GM18519 (cell line): ENCODE data around the gene F8.
"Not testable (repeated sequence)": the region's sequence is repeated elsewhere in the genome, so short reads cannot be mapped to it uniquely, and the experiment has no call there.

Experiments used
- ATAC-seq: cut with Tn5 transposase; IDR thresholded peaks from one replicate; pipeline ENCODE4 v1.9.1; 2021; ENCODE audit warnings: mild to moderate bottlenecking, moderate library complexity; ENCODE audit not compliant: unreplicated experiment, low FRiP score

The F8 gene

DNA sequence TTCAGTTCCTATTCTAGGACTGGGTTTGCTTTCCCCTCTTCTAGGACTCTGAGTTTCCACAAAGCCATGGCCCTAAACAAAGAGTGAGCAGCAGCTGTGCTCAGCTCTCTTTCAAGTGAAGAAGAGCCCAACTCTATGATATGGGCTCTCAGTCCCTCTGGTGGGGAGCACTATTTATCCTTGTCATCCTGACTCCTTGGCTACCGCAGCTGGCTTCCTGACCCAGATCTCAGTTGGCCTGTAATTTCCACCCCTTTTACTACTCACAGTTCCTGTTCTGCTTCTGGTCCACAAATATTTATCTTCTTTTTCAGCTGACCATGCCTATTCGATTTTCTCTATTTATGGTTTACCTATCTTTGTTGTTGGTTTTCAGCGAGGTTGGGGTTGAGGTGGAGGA, 33.8 kb downstream of the F8 start:
- ATAC-seq, result no peak

DNA sequence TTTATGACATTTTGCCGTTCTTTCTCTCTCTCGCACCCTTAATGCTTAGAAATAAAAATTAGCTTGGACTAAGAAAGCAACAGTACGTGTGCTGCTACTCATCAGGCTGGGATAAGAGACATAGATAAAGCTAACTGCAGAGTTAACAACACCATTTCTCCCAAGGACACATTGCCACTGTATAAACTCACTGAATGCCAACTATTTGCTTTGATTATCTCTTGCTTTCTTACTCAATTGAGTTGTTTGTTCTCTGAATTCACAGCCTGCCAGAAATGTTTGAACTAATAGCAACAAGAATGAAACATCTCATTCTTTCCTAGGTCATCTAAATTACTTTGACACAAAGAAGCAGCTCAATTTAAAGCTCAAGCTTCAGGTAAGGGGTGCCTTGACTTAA, 34.6 kb downstream of the F8 start:
- no peak for ATAC-seq

DNA sequence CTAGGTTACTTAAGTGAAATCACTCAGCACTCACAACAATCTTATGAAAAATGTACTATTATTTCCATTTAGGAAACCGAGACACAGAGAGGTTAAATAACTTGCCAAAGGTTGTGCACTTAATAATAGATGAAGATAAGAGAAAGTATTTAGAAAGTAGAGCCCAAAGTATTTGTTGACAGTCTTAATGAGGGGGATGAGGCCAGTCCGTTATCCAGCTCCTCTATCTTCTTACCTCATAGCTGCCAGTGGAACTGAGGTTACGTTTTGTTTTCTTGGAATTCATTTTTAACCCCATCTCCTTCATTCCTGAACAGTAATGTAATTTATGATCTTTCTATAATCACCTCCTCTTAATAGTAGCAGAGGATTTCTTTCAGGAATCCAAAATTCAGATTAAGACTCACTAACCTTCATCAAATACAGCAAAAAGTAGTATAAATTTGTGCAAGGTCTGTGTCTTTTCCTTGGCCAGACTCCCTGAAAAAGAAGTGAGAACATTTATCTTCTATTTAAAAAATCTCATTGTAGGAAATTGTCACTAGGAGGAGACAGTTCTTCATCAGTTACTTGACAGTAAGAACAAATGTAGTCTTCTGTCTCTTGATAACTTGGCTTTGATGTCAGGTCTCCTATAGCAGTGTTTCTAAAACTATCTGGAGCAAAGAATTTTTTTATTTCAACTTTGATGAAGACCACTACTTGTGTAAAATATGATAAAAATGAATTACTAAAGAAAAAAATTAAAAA, 35.5 kb downstream of the F8 start:
- ATAC-seq, result no peak

DNA sequence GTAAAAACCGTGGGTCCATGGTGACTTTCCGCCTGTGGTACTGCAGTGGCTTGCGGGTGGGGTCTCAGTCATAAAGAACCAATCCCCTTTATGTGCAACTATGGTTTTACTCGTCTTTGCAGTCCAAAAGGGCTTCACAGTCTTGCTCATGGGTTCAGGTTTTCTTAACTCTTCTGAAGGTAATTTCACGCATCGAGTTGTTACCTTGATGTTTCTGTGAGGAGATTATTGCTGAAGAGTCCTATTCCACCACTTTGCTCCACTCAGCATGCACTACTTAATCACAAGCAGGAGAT, 41.5 kb downstream of the F8 start:
- ATAC-seq, result no peak

DNA sequence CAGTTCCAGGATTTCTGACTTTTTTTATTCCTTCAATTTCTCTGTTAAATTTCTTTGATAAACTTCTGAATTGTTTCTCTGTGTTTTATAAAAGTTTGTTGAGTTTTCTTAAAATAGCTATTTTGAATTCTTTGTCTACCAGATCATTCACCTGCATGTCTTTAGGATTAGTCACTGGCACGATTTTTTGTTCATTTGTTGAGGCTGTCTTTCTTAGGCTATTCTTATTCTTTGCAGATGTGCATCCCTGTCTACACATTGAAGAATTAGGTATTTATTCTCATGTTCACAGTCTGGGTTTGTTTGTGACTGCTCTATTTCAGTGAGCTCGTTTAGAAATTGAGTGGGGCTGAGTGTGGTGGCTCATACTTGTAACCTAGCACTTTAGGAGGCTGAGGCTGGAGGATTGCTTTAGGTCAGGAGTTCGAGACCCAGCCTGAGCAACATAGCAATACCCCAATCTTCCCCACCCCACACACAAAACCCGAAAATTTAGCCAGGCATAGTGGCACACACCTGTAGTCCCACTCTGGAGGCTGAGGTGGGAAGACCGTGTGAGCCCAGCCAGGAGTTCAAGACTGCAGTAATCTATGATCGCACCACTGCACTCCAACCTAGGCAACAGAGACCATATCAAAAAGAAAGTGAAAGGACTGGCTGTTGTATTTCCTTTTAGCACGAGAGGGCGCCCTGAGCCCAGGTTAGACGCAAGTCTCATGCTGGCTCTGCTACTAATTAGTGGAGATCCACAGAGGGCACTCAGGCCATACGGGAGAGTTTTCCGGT, 42.0 kb downstream of the F8 start:
- peak; percentile 68 for ATAC-seq

DNA sequence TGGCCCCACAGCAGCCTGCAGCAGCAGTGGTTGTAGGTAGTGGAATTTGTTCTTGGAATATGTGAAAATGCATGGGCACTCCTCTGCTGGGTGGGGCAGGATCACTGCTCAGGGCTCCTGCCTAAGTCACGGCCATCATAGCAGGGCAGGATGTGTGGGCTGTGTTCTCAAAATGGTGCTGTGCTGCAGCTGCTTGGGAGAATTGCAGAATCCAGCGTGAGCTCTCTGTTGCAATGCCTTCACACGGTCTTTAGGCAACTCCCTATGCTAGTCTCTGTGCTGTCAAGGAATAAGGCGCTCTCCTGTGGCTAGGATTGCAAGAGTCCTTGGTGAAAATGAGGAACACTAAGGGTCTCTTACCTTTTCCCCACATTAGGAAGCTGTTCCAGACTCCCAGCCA, 42.9 kb downstream of the F8 start:
- no peak for ATAC-seq

GRCh38 chrX:154968353-154968752, 54.2 kb downstream of the F8 start:
- ATAC-seq, result no peak

DNA sequence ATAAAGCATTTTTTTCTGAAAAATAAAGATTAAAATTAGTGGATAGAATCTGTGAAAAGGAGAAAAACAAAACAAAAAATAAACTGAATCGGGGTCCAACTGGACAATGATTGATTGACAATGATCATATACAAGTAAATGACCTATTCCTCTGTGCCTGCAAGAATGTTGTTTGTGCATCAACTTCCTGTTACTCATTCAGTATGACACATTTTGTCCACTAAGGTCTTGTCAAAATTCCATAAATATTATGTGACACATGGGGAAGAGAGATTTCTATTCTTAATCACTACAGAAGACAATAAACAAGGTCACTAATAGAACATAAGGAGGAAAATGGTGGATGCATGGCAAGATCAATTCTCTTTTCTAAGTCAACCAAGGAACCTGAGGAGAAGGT, 54.9 kb downstream of the F8 start:
- ATAC-seq, result no peak

- ATAC-seq, result no peak
Measured at GRCh38 chrX:154961947-154962346, 60.6 kb downstream of the F8 start.

DNA sequence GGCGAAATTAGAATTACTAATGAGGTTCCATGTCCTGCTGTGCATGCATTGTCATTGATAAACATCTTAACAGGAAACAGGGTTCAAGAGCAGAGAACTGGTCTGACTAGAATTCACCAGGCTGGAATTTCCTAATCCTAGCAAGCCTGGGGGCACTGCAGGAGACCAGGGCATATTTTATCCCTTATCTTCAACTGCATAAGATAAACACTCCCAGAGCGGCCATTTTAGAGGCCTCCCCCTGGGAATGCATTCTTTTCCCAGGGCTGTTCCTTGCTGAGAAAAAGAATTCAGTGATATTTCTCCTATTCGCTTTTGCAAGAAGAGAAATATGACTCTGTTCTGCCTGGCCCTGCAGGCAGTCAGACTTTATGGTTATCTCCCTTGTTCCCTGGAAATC, 66.7 kb downstream of the F8 start:
- ATAC-seq, result not testable (repeated sequence)

GRCh38 chrX:154939265-154939664, 83.3 kb downstream of the F8 start:
- not testable (repeated sequence) for ATAC-seq

GRCh38 chrX:154924771-154925170, 97.8 kb downstream of the F8 start:
- ATAC-seq, result not testable (repeated sequence)

GRCh38 chrX:154918060-154918483, 104.5 kb downstream of the F8 start:
- no peak for ATAC-seq

DNA sequence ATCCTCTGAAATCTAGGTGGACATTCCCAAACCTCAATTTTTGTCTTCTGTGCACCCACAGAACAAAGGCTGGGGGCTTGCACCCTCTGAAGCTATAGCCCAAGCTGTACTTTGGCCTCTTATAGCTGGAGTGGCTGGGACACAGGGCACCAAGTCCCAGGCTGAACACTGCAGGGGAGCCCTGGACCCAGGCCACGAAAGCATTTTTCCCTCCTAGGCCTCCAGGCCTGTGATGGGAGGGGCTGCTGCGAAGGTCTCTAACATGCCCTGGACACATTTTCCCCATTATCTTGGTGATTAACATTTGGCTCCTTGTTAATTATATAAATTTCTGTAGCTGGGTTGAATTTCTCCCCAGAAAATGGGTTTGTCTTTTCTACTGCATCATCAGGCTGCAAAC, 108.5 kb downstream of the F8 start:
- ATAC-seq, result no peak

GRCh38 chrX:154910528-154910927, 112.0 kb downstream of the F8 start:
- ATAC-seq, result not testable (repeated sequence)

- not testable (repeated sequence) for ATAC-seq
Measured at GRCh38 chrX:154910048-154910447, 112.5 kb downstream of the F8 start.

DNA sequence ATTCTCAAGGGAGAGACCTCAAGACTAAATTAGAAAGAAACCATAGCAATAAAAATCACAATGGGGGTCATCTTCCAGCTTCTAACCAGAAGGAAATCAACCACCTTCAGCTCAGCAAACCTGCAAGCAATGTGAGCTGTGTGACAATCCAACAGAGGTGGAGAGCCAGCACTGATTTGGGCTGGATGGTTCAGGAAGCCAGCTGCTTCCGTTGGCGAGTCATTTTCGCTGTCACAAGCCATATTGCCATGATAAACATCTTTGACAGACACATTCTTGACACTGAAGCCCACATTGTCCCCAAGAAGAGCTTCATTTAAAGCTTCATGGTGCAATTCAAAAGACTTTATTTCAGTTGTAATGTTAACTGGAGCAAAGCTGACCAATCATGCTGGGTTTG, 113.7 kb downstream of the F8 start:
- ATAC-seq, result no peak

DNA sequence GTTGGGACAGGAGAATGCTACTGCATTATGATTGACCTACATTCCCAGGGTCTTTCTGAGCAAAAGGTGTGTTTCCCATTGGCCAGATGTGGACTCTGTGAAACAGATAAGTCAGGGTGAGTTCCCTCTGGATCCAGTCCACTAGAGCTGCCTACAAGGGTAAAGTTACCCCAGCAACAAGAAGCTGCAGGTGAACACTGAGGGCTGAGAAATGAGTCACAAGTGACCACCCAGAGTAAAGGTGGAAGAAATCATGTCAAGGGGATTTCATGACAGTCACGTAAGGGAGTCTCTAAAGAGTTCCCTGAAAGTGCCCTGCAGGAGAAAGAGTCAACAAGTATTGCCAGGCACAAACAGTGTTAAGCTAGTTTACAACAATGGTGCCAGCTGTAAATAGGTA, 120.1 kb downstream of the F8 start:
- no peak for ATAC-seq

- no peak for ATAC-seq
Measured at GRCh38 chrX:154900323-154900722, 122.2 kb downstream of the F8 start.

- no peak for ATAC-seq
Measured at GRCh38 chrX:154892296-154892695, 130.2 kb downstream of the F8 start.

- ATAC-seq, result no peak
Measured at GRCh38 chrX:154890990-154891639, 131.4 kb downstream of the F8 start.

- ATAC-seq, result peak; percentile 36
Measured at GRCh38 chrX:154886789-154887221, 135.7 kb downstream of the F8 start.
